T-cell (primary cell): Measurements from ENCODE around the gene PNPLA1. TPM values are rescaled to one million over a fixed set of nuclear protein-coding genes. Genes with fewer than 3 reads are reported as not detected.

ENCODE experiments used
- ATAC-seq, 4 experiments: fragments of 200-7000 bp in 3 of 4; fragments of 150-1000 bp in 1 of 4; cut with Tn5 transposase; replicated peaks in 1 of 4; 1 replicate in 3 of 4; 2 replicates in 1 of 4; pipeline ENCODE4 v1.10.0; 2021; ENCODE audit warnings: moderate library complexity in 3 of 4, mild to moderate bottlenecking in 2 of 4, moderate number of reproducible peaks in 1 of 4
- CTCF ChIA-PET, 2 donors: fragments of 300-600 bp; sonication (Branson Sonifier 250); formaldehyde crosslinking; loops; one replicate each; lab custom pipeline; 2022; ENCODE audit warnings: antibody characterized with exemption in 2 of 2; lab: Charles Lee
- POLR2A ChIA-PET, 2 donors: fragments of 300-600 bp; sonication (Branson Sonifier 250); formaldehyde crosslinking; loops; one replicate each; lab custom pipeline; 2022; ENCODE audit warnings: antibody characterized with exemption in 2 of 2; lab: Charles Lee
- DNase-seq, 35 experiments: peaks; one replicate each; pipeline versions ENCODE4 v3.0.0 to v3.0.0-alpha.2; 2013 to 2023
- H3K27ac ChIP-seq: one replicate; pipeline ENCODE4 v1.5.1; 2013; ENCODE audit warnings: low read length
- H3K27me3 ChIP-seq, 2 experiments: replicated peaks in 1 of 2; 1 replicate in 1 of 2; 2 replicates in 1 of 2; pipeline versions ENCODE4 v1.6.1 to v1.7.0; 2013; ENCODE audit warnings: low read length in 1 of 2, mixed read lengths in 1 of 2; ENCODE audit not compliant: control insufficient read depth in 2 of 2, insufficient read depth in 2 of 2; ENCODE audit errors: extremely low read depth in 1 of 2
- H3K36me3 ChIP-seq, 2 donors: 1 replicate in 1 of 2; 2 replicates in 1 of 2; pipeline versions ENCODE4 v1.6.1 to v1.7.0; 2013; ENCODE audit warnings: low read length in 1 of 2; ENCODE audit not compliant: control insufficient read depth in 2 of 2, insufficient read depth in 1 of 2; ENCODE audit errors: extremely low read depth in 1 of 2
- H3K4me1 ChIP-seq, 2 experiments: 1 replicate in 1 of 2; 2 replicates in 1 of 2; pipeline versions ENCODE4 v1.6.1 to v1.7.0; 2013; ENCODE audit warnings: low read length in 2 of 2, mixed read lengths in 1 of 2; ENCODE audit not compliant: insufficient read depth in 2 of 2, control insufficient read depth in 1 of 2; ENCODE audit errors: extremely low read depth in 1 of 2
- H3K4me3 ChIP-seq, 2 donors: 1 replicate in 1 of 2; 2 replicates in 1 of 2; pipeline versions ENCODE4 v1.5.1 to v1.7.0; 2013; ENCODE audit warnings: mild to moderate bottlenecking in 2 of 2, low read length in 1 of 2, moderate library complexity in 1 of 2; ENCODE audit not compliant: control insufficient read depth in 1 of 2; ENCODE audit errors: extremely low read depth in 1 of 2
- H3K9me3 ChIP-seq: 2 replicates; pipeline ENCODE4 v1.7.0; 2013
- H3K27ac Mint-ChIP-seq, 2 donors: one replicate each; pipeline ENCODE4 v1.8.0; 2020 to 2021; ENCODE audit warnings: mild to moderate bottlenecking in 2 of 2, mixed read lengths in 2 of 2
- H3K27me3 Mint-ChIP-seq, 2 donors: one replicate each; pipeline ENCODE4 v1.8.0; 2021 to 2022; ENCODE audit warnings: mixed read lengths in 2 of 2
- H3K36me3 Mint-ChIP-seq: one replicate; pipeline ENCODE4 v1.8.0; 2021; ENCODE audit warnings: mixed read lengths
- H3K4me1 Mint-ChIP-seq, 3 donors: one replicate each; pipeline ENCODE4 v1.8.0; 2020 to 2022; ENCODE audit warnings: mixed read lengths in 3 of 3, mild to moderate bottlenecking in 1 of 3
- H3K4me3 Mint-ChIP-seq, 3 donors: one replicate each; pipeline ENCODE4 v1.8.0; 2020 to 2022; ENCODE audit warnings: mild to moderate bottlenecking in 3 of 3, mixed read lengths in 3 of 3, moderate library complexity in 3 of 3
- H3K9me3 Mint-ChIP-seq, 3 donors: one replicate each; pipeline ENCODE4 v1.8.0; 2020 to 2022; ENCODE audit warnings: mixed read lengths in 3 of 3
- WGBS: methylation state at CpG from one replicate; pipeline ENCODE4 v1.1.5; 2013; ENCODE audit warnings: missing lambda C conversion rate; ENCODE audit not compliant: insufficient coverage; 5-methylcytosine and 5-hydroxymethylcytosine counted together
- total RNA-seq, 35 experiments: library from RNA in 6 of 35; stranded (reverse) in 6 of 35; fragments of 120-200 nt in 1 of 35; gene quantifications; one replicate each; pipeline versions ENCODE4 v1.2.1 to v1.2.4 and lab custom pipeline; 2013 to 2026

Gene PNPLA1
- total RNA-seq, 5 donors from 2014 or later (not counting 1 experiment from before 2014, with no cell fraction given): 0.20 to 0.22 TPM; not detected in 3

DNA sequence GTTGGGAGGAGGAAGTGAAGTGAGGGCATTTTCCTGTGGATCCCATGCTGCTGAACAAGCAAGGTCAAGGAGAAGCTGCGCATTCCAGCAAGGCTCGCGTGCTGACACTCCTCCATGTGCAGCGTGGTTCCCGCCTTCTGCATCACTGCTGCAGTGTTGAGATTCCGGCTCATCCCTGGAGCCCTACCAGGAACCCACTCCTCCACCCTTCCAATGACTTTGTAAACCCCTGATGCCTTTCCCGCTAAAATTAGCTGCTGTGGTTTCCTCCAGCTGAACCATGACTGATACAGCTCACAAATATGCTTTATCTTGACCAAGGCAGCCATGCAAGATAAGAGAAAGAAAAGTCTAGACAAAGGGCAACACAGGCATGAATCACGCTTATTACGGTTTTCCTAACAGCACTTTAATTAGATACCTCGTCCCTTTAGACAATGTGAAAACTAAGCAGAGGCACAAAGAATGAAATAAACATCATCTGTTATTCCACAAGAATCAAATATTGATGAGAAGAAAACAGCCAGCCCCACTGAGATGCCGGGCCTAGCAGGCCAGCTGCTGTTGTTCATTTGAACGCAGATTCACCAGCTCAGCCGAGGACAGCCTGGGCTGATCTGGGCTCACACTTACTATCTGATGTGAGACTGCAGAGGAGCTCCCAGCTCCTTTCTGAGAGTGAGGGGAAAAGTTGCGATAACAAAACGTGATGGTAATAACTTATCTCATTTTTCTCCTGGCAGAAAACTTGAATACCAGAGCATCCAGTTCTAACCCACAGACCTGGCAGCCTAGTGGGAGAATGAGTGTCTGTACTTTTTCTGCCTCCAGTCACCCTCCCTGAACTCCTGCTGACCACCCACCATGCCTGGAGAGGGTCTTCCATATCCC is 81.1 kb downstream of the PNPLA1 start:
- H3K36me3 ChIP-seq: no peaks in the 10 kb centered on the region
- Mint-ChIP-seq H3K36me3 (no peaks in the 10 kb centered on the region), H3K27me3 (no peaks in the 10 kb centered on the region), H3K9me3 (no peaks in the 10 kb centered on the region), H3K4me3 (no peak overlapping the region), H3K4me1 (no peaks in the 10 kb centered on the region), H3K27ac (no peak overlapping the region)
- ATAC-seq (no peak), DNase-seq (no peak)
- peaks cover 0 to 2% of the 10 kb centered on the region in 2 experiments for H3K27me3 ChIP-seq
- CTCF ChIA-PET: interaction anchor here in 1 of 2 donors (1.6 kb wide), 1 partner anchor 10 kb away, joined by 7 read pairs; no protein-coding TSS in a partner anchor
- no peak overlapping the region for H3K27ac ChIP-seq
- no peaks in the 10 kb centered on the region for H3K4me1 ChIP-seq
- H3K9me3 ChIP-seq: no peaks in the 10 kb centered on the region
- POLR2A ChIA-PET: no interaction called here
- 85% methylated on average over 12 of the region's 15 CpGs for WGBS
- no peak overlapping the region for H3K4me3 ChIP-seq

DNA sequence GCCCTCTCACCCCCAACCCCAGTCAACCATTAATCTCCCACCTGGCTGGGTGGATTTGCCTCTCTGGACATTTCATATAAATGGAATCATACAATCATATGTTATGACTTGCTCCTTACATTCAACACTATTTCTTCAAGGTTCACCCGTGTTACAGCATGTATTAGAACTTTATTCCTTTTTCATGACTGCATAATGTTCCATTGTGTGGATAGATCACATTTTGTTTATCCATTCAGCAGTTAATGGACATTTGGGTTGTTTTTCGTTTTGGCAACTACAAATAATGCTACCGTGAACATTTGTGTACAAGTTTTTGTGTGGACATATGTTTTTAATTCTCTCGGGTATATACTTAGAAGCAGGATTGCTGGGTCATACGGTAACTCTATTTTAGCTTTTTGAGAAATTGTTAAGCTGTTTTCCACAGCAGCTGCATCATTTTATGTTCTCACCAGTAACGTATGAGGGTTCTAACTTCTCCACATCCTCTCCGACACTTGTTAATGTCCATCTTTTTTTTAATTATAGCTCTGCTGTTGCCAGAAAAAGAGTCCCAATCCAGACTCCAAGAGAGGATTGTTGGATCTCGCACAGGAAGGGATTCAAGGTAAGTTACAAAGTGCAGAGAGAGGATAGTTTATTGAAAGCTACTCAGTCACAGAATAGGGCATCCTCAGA is 82.8 kb downstream of the PNPLA1 start:
- H3K27me3 Mint-ChIP-seq: no peaks in the 10 kb centered on the region
- Histone ChIP-seq H3K4me1 (no peaks in the 10 kb centered on the region), H3K9me3 (no peaks in the 10 kb centered on the region), H3K27me3 (peaks cover 0 to 2% of the 10 kb centered on the region in 2 experiments), H3K27ac (no peak overlapping the region), H3K4me3 (no peak overlapping the region), H3K36me3 (no peaks in the 10 kb centered on the region)
- 80% methylated on average over 4 of the region's 8 CpGs for WGBS
- no peaks in the 10 kb centered on the region for H3K36me3 Mint-ChIP-seq
- POLR2A ChIA-PET: no interaction called here
- peaks cover 0 to 5% (median 0%) of the 10 kb centered on the region in 3 donors for H3K4me1 Mint-ChIP-seq
- H3K4me3 Mint-ChIP-seq: no peak overlapping the region
- no peaks in the 10 kb centered on the region for H3K9me3 Mint-ChIP-seq
- ATAC-seq (no peak), DNase-seq (no peak)
- no peak overlapping the region for H3K27ac Mint-ChIP-seq
- CTCF ChIA-PET: no interaction called here

DNA sequence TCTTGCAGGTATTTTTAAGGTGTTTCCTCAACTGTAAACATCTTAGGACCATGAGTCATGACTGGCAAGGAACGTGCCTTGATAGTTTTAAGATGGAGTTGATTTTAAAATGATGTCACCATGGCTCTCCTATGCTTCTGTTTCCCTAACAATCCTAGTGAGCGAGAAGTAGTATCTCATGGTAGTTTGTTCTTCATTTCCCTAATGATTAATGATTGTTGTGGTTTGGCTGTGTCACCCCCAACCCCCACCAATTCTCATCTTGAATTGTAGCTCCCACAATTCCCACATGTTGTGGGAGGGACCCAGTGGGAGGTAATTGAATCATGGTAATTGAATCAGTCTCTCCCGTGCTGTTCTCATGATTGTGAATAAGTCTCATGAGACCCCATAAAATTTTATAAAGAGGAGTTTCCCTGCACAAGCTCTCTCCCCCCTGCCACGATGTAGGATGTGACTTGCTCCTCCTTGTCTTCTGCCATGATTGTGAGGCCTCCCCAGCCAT is 83.6 kb downstream of the PNPLA1 start:
- Mint-ChIP-seq H3K4me1 (peaks cover 0 to 13% (median 2%) of the 10 kb centered on the region in 3 donors), H3K36me3 (no peaks in the 10 kb centered on the region), H3K27ac (no peak overlapping the region), H3K9me3 (no peaks in the 10 kb centered on the region), H3K27me3 (no peaks in the 10 kb centered on the region), H3K4me3 (no peak overlapping the region)
- no peak overlapping the region for H3K4me3 ChIP-seq
- no peaks in the 10 kb centered on the region for H3K9me3 ChIP-seq
- ChIA-PET POLR2A (no interaction called here), CTCF (no interaction called here)
- peaks cover 0 to 2% of the 10 kb centered on the region in 2 experiments for H3K4me1 ChIP-seq
- peaks cover 0 to 2% of the 10 kb centered on the region in 2 experiments for H3K27me3 ChIP-seq
- no CpG with 5 or more reads among the region's 4 CpGs for WGBS
- no peak for DNase-seq
- no peak overlapping the region for H3K27ac ChIP-seq
- no peaks in the 10 kb centered on the region for H3K36me3 ChIP-seq
- ATAC-seq: no peak

DNA sequence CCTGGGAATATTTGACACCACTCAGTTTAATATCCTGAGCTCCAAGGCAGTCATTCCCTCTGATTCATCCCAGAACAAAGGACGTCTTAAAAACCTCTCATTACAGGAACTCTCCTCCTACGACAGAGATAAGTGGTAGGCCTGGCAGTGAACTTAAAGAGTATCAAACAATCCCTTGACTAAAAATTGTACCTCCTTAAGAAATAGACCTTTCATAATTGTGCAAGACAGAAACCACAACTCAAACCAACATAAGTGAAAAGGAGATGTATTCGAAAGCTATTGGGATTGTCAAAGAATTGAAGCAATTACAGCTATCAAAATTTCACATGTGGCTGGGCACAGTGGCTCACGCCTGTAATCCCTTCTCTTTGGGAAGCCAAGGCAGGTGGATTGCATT is 86.0 kb downstream of the PNPLA1 start:
- CTCF ChIA-PET: no interaction called here
- Histone ChIP-seq H3K9me3 (no peaks in the 10 kb centered on the region), H3K27me3 (peaks cover 0 to 2% of the 10 kb centered on the region in 2 experiments), H3K36me3 (no peaks in the 10 kb centered on the region), H3K27ac (no peak overlapping the region), H3K4me3 (no peak overlapping the region), H3K4me1 (peaks cover 0 to 9% of the 10 kb centered on the region in 2 experiments)
- no peak for DNase-seq
- no peak for ATAC-seq
- H3K36me3 Mint-ChIP-seq: no peaks in the 10 kb centered on the region
- H3K4me1 Mint-ChIP-seq: peaks cover 3 to 21% (median 3%) of the 10 kb centered on the region in 3 donors
- POLR2A ChIA-PET: no interaction called here
- 67% methylated on average over 1 of the region's 4 CpGs for WGBS
- no peaks in the 10 kb centered on the region for H3K9me3 Mint-ChIP-seq
- H3K27me3 Mint-ChIP-seq: peaks cover 0 to 3% of the 10 kb centered on the region in 2 donors
- H3K4me3 Mint-ChIP-seq: no peak overlapping the region
- H3K27ac Mint-ChIP-seq: no peak overlapping the region

DNA sequence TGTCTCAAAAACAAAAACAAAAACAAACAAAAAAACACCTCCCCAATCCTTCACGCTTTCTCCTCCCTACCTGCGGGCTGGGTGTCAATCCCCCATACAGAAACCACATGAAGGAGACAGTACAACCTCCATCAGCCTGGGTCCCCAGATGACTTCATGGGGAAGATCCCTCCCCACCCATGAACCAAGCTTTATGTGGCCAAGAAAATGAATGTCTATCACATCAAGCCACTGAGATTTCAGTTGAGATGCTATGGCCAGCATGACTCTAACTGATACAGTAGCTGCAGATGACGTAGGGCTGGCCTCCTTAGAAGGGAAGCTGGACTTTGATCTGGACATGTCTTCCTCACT is 88.0 kb downstream of the PNPLA1 start:
- Mint-ChIP-seq H3K27me3 (peaks cover 0 to 3% of the 10 kb centered on the region in 2 donors), H3K9me3 (no peaks in the 10 kb centered on the region), H3K4me3 (no peak overlapping the region), H3K36me3 (no peaks in the 10 kb centered on the region), H3K4me1 (peaks cover 3 to 22% (median 5%) of the 10 kb centered on the region in 3 donors), H3K27ac (no peak overlapping the region)
- ATAC-seq (peak in 1 of 4 experiments; percentile 62), DNase-seq (peak in 4 of 35 experiments; percentile 15 to 40 (median 18))
- POLR2A ChIA-PET: no interaction called here
- Histone ChIP-seq H3K27me3 (no peaks in the 10 kb centered on the region), H3K27ac (no peak overlapping the region), H3K9me3 (no peaks in the 10 kb centered on the region), H3K4me1 (peaks cover 0 to 9% of the 10 kb centered on the region in 2 experiments), H3K36me3 (no peaks in the 10 kb centered on the region), H3K4me3 (no peak overlapping the region)
- CTCF ChIA-PET: no interaction called here
- whole genome bisulfite sequencing: 31% methylated on average over 3 of the region's 3 CpGs
